ENCODE data around the gene FBXL14.
"Not testable (repeated sequence)": the region's sequence is repeated elsewhere in the genome, so short reads cannot be mapped to it uniquely, and the experiment has no call there.

The FBXL14 gene

DNA sequence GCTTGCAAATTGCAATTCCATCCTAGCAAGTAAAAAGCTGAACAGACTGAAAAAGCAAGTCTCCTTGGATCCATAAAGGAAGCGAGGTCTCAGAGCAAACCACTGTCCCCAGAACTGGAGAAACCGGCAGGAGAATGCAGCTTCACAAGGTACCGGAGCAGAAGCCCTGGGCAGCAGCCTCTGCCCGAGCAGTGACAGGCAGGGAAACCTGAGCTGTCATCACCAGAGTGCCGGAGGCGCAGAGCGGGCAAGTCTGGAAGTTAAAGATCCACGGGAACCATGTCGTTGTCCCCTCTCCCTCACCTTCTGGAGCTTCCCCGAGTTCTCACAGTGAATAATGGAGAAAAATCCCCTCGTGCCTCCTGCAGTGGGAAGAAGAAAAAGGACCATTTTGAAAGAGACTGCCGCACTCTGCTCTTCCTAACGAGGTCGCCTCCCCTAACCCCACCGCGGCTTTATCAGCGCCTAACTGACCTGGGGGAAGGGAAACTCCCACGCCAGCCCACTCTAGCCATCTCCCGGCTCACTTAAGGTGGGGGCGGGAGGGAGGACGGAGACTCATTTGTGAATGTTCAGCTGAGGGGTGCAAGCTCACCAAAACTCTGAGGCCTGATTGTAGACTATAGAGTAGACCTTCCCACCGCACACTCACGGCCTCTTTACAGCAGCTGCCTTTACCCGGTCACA is 27.8 kb downstream of the FBXL14 start:
- DNase-seq = no peak

DNA sequence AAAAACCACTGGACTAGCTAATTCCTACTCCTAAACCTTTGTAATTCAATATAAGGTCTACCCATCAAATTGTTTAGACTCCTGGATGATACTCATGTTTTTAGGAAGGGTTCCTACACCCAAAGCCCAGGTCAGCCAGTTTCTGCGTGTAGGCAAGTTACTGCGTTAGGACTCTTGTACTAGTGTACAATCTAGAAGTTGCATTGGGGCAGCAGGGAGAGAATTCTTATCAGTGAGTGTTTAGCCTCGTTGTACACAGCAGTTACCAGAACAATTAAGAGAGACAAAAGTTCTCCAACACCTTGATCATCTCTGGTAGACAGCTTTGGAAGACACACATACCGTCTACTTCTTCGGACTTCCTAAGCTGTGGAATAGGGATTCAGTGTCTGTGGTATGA is 29.2 kb downstream of the FBXL14 start:
- no peak for DNase-seq

DNA sequence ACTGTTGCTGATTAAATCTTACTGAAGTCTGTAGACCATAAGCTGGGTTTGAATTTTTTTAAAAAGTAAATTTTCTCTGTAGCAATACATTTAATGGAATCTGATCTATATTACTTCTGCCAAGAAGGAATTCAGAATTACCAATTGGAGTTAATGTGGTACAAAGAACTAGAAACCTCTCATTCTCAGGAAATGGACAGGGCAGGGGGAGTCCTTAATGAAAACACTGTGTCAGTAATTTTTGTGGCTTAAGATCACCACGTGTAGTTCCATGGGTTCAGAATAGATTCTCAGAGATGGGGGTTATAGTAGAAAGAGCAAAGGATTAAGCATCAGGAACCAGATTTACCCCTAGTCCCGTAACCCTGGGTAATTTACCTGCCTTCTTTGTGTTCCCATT is 30.3 kb downstream of the FBXL14 start:
- DNase-seq = no peak

DNA sequence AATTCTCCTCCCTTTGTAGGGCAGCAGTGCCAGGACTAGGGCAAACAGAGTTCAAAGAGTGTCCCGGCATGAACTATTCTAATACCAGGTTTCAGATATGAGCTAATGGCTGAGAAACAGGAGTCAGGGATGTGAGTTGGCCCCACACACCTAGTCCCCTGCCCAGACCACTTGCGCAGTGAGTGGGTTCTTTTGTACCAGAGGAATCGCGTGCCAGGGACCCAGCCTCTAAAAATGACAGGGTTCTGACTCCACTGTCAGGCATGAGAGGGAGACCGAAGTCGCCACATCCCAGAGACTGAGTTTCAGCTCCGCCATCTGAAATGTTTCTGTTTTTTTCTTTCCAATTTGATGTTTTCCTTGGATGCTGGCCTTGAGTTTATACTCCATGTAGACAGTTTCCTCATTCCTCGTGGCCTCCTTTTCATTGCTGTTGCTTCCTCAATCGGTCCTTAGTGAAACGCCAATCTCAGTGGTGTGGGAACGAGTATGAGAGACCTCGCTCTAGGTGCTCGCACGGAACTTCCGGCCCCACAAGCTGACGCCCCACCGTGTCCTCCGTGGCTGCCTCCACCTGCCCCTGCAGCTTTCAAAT is 31.5 kb downstream of the FBXL14 start:
- DNase-seq = no peak

DNA sequence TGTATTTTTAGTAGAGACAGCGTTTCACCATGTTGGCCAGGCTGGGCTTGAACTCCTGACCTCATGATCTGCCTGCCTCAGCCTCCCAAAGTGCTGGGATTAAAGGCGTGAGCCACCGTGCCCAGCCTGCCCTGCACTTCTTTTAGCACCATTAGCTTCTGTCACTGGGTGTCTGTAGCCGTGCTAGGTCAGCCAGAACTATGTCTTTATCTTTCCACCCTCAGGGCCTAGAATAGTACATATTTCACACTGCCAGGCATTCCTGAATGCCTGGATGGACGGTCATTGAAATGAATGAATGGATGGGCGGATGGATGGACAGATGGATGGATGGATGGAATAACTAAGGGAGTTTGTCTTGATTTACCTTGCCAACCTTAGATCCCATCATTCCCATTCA is 33.7 kb downstream of the FBXL14 start:
- DNase-seq = no peak

DNA sequence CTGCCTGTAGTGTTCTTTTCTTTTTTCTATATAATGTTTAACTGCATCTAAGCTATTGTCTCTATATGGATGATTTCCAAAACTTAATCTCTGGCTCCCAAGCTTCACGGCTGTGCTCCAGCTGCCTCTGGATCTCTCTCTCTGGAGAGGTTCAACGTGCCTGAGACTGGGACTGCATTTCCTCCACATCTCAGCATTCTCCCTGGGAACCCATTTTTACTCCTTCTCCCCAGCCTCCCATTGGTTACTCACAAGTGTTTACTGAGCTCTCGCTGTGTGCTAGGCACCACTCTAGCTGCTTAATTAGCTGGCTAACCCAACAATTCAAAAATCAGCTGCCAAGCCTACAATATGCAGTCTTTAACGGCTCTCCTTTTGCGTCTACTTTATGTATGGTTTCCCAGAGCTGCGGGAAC is 34.7 kb downstream of the FBXL14 start:
- no peak for DNase-seq

DNA sequence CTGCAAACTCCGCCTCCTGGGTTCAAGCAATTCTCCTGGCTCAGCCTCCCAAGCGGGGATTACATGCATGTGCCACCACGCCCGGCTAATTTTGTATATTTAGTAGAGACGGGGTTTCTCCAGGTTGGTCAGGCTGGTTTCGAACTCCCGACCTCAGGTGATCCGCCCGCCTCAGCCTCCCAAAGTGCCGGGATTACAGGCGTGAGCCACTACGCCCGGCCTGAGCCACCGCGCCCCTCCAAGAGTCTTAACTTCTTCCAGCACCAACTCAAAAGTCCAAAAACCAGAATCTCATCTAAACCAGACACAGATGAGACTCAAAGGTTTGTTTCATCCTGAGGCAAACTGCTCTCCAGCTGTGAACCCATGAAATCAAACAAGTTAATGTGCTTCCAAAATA is 36.3 kb downstream of the FBXL14 start:
- not testable (repeated sequence) for DNase-seq

DNA sequence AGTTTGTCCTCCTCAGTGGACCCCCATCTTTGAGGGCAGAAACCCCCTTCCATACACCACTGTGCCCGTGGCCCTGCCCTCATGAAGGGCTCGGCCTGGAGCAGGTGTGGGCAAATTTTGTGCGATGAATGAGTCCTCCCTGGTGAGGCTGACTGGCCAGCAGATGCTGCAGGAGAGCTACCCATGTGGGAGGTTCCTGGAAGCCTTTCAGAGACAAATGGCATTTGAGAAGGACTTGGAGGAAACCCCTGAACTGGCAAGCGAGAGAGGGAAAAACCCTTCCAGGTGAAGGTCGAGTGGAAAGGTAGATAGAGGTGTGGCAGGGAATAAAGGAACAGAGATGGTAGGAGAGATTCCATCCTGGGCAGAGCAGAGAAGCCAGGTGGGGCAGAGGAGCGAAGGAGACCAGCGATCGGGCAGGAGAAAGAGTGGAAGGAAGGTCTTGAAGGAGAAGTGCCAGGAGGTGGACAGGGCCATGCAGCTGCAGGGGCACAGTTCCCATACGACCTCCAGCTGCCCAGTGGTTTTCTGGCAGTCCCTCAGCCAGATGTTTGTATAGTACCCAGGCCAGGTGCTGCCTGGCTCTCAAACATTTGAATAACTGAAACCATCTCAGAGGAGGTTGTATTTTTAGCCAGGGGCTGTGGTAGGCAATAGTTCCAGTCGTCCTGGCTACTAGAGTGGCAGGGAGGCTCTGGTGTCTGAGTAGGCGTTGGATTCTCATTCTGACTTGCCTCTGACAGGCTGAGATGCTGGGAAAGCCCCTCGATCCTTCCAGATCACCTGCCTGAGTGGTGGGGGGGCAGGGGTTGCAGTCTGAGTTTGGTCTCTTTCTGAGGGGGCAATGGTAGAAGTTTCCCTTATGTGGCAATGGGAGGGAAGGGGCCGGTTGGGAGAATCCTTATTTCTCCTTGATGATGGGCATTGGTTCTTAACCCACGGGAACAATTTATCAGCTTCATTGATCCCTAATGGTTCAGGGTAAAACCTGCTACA is 40.1 kb downstream of the FBXL14 start:
- DNase-seq = no peak

DNA sequence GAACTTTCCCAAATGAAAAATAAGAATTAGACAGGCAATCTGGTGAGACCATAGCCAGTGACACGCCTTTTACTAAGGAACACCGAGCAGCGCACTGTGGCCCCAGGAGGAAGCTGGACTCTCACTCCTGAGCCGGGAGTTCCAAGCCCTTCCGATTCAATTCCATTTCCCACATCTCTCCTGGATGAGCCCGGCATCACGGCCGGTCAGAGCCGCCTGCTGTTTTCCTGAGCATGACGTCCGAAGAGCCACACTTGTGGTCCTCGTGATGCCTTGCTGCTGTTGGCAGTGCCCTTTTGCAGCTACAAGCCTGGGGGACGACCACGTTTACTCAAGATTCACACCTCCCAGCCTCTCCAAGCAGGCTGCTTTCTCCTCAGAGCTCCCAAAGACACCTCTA is 40.8 kb downstream of the FBXL14 start:
- DNase-seq = no peak

DNA sequence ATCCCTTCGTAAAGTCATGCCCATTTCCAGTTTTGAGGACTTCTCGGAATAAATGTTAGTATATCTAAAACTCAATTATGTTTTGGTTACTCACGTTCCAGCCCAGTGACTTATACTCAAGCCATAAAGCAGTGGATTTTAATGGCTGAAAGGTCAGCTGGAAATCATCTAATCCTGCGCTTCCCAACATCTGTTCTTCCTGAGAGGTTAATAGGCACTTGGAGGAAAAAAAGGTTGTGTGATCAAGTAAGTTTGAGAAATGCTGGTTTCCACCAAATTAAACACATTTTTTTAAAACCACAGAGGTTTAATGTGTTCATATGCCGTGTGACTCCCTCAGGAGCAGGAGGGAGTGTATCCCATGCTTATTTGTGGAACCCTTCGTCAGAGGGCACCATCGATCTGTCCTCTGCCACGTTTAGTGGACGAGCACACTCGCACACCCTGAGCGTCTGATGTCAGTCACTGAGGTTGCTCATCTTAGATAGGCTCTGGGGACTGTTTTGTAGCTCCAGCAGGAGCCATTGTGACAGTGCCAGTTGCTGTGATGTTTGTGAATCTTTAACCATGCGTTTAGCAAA is 41.4 kb downstream of the FBXL14 start:
- DNase-seq = no peak

DNA sequence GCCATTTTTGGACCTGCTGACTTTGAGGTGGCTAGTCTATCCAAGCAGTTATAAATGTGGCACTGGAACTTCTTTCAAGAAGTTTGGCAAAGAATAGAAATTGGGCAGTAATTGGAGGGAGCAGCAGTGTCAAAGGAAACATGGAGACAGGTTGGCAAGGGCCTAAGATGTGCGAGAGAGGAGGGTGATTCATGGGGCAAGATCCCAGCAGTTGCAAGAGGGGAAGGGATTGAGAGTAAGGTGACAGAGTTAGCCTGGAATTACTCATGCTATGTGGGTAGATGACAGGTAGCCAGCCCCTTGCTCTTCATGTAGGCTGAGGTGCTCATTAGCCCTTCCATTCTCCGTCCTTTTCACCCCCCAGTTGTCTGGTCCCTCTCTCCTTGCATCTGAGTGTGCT is 42.2 kb downstream of the FBXL14 start:
- DNase-seq = no peak

DNA sequence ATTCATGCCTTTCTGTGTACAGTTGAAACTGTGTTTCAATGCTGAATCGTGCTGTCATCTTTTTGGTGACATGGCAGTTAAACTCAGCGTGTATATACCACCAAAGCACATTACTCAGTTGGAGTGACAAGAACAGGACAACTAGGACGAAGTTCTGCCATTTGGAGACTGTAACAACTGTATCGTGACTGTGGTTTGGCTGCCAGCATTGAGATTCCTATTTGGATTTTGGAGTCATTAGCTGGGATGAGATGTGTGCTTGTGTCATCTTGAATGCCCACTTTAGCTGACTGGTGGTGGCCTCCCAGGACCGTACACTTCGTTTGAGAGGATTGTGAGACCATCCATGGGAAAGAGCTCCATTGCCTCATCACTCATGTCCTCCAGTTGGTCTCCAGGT is 42.9 kb downstream of the FBXL14 start:
- no peak for DNase-seq

DNA sequence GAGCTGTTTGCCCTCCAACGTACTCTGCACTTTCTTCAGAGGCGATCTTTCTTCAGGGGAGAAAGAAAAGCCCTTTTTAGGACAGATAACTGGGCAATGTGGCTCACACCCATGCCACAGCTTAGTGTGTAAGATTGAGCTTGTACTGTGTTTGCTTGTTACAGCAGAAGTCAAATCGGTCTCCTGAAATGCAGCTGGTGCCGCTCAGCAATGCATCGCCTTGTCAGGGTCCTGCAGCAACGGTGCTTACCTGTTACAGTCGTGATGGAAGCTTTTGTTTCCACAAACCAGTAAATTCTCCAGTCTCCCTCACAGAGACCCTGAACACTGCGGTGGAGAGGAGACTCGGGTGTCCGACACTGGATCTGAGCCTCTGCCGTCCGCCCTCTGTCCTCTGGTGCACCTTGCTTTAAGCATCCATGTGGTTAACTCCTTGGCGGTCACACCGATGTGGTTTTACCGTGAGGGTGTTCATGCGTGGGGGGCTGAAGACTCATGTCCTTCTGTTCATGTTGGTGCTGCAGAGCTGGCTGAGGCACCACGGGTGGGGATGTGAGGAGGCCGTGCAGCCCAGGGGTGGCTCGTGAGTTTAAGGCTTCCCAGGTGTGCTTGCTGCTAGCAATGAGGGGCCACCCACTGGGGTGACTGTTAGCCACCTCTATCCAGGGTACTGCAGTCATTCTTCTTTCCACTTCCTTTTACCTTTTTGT is 47.3 kb downstream of the FBXL14 start:
- DNase-seq = no peak

DNA sequence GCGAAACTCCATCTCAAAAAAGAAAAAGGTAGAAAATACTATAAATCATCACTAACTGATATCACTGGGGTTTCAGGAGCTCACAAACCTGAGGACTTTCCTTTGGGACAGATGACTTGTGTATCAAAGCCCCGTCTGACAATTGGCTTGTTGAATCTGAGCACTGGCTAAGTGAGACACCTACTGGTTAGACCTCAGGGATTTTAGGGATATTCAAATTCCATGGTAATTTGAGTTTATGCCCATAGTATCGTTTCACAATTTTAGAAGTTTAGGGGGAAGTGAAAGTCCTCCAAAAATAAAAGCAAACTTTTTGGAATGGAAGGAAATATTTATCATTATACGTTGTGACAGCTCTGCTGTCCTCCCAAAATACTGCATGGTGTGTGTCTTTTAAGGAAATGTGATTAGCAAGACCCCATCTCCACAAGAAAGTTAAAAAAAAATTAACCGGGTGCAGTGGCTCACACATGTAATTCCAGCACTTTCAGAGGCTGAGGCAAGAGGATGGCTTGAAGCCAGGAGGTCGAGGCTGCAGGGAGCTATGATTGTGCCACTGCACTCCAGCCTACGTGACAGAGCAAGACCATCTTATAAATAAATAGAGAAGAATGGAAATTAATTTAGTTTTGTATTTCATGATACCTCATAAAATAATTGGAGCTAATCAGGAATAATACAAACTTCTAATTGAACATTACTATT is 49.2 kb downstream of the FBXL14 start:
- DNase-seq = peak; percentile 31

DNA sequence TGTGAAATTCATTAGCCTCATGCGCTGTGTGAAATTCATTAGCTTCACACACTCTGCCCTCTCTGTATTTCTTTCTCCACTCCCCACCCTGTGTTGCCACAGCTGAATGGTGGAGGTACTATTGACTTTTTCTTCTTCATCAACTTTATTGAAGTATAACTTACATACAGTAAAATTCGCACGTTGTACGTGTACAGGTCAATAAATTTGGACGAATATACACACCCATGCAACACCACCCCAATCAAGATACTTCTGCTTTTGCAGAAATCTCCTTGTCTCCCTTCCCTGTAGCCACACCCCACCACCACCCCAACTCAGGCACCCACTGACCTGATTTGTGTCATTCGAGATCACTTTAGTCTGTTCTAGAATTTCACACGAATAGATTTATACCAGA is 51.8 kb downstream of the FBXL14 start:
- DNase-seq = no peak

DNA sequence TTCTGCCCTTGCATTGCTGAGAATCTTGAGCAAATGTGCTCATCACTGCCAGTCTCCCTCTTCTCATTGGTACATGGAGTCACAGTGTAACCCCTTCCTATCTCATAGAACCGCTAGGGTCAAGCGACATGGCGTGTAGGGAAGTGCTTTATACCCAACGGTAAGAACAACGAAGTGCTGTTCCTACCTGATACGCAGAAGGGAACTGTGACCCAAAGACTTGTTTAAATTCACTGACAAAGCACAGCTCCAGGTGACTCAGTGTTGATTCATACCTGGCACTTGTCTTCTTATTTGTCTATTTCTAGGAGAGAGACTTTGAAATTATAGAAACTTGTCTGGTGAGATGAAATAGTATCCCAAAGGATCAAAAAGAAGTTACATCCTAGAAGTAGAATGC is 53.7 kb downstream of the FBXL14 start:
- DNase-seq = no peak

DNA sequence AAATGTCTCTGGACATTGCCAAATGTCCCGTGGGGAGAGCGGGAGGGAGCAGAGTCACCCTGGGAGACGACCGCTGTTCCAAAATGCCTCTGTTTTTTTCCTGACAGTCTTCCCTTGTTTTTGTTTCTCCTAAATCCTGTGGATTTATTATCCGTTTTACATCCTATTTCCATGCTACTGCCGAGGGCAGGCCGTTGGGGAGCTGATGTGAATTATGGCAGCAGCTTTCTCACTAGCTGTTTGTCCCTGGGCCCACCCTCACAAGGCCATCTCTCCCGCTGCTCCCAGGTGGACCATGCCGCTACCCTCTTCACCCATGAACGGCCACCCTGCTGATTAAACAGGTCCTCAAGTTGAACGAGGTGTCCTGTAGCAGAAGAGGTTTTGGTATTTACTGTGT is 55.2 kb downstream of the FBXL14 start:
- DNase-seq = no peak

DNA sequence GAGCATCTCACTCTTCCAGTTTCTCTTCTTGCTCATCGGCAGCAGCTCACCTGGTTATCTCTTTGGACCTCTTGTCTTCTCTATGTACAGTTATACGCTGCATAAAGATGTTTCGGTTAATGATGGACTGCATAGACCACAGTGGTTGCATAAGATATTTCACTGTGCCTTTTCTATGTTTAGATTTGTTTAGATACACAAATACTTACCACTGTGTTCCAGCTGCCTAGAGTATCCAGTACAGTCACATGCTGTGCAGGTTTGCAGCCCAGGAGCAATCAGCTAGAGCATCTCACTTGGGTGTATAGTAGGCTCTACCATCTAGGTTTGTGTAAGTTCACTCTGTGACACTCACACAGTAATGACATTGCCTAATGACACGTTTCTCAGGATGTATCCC is 57.6 kb downstream of the FBXL14 start:
- no peak for DNase-seq

DNA sequence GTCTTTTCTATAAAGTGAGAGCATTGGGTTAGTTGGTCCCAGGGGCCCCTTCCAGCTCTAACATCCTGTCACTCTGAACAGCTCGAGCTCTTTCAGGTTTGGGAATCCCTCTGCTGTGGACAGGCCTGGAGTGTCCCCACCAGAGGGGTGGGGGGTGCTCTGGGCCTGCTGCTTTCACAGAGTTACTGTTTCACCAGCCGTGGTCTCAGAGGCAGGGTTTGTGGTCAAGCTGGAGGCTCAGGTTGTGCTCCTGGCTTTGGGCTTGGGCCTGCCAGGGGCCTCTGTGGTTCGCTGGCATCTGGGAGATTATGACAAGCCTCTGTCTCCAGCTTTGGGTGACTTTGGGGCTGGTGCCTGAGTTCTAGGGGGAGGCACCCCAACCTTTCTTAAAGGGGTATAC is 59.6 kb downstream of the FBXL14 start:
- DNase-seq = no peak

DNA sequence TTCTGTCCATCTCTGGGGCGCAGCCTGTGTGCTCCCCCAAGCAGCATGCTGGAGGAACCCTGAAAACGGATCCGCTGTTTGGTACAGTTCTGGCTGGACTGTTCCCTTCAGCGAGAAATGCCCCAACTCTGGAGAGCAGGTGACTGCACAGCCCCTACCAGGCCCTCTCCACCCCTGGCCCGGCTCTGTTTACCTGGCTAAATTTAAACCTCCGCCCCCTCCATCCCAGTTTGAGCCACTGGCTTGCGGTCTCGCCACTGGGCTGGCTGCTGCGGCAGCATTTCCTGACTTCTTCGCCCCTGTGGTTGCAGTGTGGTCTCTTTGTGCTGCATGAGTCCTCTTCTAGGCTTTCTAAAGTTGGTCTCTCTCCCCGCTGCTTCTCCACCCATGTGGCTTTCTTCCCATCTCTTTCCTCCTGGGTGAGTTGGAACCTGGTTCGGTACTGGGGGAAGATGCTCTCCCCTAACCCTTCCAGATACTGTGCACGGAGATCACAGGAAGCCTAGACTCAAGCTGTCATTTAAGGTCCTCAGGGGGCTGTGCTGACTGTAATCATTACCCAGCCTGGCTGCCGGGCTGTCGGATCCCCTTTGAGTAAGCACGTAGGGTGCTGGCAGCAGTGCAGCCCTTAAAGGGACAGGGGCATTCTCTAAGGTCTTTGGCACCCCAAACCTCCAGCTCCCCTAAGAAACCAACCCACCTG is 60.6 kb downstream of the FBXL14 start:
- DNase-seq = no peak

DNA sequence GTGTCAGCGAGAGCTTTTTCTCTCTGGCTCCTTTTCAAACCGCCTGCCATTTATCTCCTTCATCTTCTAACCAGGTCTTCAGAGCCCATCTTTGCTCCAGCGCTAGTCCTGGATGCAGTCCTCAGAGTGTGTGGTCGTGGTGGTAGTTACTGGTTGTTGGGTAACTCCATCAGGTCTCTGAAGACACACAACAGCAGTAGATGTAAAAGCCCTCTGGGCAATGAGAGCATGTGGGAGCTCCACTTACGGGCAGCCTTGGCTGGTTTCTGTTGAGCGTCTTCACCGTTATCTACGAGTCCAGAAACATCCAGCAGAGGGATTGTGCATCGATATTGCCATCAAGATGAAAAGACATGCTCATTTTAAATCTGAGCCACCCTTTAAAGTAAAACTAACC is 61.2 kb downstream of the FBXL14 start:
- no peak for DNase-seq

All from NCI-H2171 treated with DMSO at 0.1 percent for 48 hours (cell line).